ENCODE results near the gene SETBP1. TPM values are rescaled to one million over a fixed set of nuclear protein-coding genes. Genes with fewer than 3 reads are reported as not detected.

Gene SETBP1
- total RNA-seq, 4 donors from 2014 or later: 15.6 to 27.3 (median 19.1) TPM

GRCh38 chr18:44828080-44828479, 147.4 kb downstream of the SETBP1 start:
- TF ChIP-seq CTCF (IDR thresholded peaks at IDR 0.05; ENCODE audit: low read depth): no peak

- TF ChIP-seq CTCF (IDR thresholded peaks at IDR 0.05; ENCODE audit: low read depth): no peak
Measured at GRCh38 chr18:44830581-44830980, 149.9 kb downstream of the SETBP1 start.

- no peak for TF ChIP-seq CTCF (IDR thresholded peaks at IDR 0.05; ENCODE audit: low read depth)
Measured at GRCh38 chr18:44833786-44834185, 153.1 kb downstream of the SETBP1 start.

DNA sequence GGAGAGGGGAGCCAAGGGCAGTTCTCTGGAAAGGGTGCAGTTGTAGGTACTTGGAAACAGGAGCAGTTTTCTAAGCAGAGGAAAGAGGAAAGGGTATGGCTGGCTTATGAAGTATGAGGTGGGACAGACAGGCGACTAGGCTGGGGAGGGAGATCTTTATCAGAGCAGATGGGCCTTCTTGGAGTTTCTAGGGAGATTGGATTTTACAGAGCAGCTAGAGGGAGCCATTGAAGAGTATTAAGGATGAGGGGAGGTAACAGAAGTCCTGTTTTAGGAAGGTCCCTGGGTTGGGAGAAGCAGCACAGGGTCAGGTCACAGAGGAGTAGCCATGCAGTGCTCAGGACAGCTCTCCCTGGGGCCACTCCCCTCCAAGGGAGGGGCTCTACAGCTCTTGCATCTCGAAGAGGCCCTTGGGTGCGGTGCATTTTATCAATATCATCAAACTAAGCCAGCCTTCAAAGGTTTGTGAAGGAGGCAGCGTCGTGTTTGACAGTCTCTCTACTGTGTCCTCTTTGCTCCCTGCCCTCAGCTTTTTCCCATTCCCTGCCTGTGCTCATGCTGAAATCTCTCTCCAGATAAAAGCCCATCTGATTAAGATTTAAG, 154.3 kb downstream of the SETBP1 start:
- TF ChIP-seq CTCF (IDR thresholded peaks at IDR 0.05; ENCODE audit: low read depth): no peak

DNA sequence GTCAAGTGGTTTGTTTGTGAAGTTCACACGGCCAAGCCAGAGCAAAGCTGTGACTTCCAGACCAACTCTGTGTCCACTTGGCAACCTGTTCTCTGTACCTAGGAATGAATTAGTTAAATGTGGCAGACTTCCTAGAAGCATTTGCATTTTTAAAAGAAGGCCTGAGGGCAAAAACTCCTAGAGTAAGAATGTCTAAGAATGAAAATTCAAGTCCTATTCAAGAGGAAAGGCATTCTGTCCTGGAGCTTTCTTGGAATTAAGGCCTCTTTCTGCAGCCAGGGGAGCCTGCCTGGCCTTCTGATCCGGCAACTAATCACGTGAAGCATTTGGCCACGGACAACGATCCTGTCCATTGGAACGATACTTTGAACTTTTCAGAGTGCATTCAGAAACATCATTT, 155.0 kb downstream of the SETBP1 start:
- no peak for TF ChIP-seq CTCF (IDR thresholded peaks at IDR 0.05; ENCODE audit: low read depth)

GRCh38 chr18:44836263-44836662, 155.6 kb downstream of the SETBP1 start:
- no peak for TF ChIP-seq CTCF (IDR thresholded peaks at IDR 0.05; ENCODE audit: low read depth)

DNA sequence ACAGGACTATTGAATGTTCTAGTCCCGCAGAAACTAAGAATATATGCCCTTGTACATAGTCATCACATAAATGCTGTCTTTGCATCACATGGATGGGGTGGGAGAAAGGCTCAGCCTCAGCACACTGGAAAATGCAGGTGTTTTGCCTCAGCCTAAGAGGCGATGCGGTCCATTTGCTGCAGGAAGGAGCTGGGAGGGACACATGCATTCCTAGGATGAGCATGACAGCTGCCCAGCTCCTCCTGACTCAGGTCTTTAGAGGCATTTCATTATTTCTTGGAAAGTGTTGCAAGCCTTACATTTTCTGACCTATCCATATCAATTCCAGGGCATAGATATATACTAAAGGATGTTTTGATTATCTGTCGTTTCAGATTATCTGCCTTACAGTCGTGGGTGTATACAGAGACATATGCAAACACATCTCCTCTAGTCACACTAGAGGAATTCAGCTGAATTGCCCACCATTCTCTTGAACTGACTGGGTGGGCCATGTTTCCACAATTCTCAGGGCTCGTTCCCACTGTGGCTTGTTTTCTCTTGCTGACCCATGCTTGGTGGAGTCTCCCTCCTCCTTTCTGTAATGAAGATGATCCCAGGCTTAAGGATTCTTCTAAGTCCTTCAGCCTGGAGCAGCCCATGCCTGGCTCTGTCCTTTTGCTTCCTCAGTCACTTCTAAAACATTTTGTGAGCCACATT, 156.9 kb downstream of the SETBP1 start:
- TF ChIP-seq CTCF (IDR thresholded peaks at IDR 0.05; ENCODE audit: low read depth): no peak
